GM18909 (cell line): ENCODE measurements around the gene ZNF275.

ENCODE experiments used
- ATAC-seq: cut with Tn5 transposase; IDR thresholded peaks from one replicate; pipeline ENCODE4 v1.9.1; 2021; ENCODE audit warnings: mild to moderate bottlenecking; ENCODE audit not compliant: unreplicated experiment, poor library complexity

The ZNF275 gene

DNA sequence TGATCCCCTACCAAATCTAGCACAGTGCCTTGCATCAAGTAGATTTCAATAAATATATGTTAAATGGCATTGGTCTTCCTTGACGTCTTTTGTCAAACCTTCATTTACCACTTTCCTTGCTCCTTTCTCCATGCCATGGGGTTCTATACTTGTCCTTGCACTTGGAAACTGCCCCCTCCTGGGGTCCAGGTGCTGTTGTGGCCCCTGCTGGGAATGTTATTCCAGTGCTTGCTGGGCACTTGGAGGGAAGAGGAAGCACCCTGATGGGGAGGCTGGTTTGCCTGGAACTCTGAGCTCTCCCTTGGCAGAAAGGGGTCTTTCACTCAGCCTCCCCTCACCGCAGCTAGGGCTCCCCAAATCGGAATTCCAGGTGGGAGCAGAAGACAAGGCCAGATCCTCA is 18.9 kb downstream of the ZNF275 start:
- no peak for ATAC-seq

DNA sequence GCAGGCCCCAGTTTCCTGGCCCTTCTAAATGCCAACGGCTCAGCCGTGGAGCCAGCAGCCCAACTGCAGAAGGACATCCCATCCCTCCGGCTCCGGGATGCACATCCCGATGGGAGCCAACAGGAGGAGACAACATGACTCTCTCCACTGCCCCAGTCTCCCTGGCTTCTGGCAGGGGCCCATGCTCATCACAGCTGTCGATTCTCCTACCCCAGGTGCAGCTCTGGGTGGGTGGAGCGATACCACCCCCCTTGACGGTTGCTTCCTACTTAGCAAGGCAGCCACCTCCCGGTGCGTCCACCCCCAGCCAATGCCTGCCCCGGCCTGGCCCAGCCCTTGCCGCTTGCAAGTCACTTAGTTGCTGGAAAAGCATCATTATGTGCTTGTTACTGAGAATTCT is 19.5 kb downstream of the ZNF275 start:
- no peak for ATAC-seq

DNA sequence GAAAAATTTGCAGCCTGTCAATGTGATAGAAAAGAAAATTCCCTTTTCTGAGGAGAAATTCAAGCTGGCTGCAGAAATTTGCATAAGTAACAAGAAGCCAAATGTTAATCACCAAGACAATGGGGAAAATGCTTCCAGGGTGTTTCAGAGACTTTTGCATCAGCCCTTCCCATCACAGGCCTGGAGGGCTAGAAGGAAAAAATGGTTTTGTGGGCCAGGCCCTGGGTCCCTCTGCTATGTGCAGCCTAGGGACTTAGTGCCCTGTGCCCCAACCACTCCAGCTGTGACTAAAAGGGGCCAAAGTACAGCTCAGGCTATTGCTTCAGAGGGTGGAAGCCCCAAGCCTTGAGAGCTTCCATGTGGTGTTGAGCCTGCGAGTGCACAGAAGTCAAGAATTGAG is 23.9 kb downstream of the ZNF275 start:
- no peak for ATAC-seq

DNA sequence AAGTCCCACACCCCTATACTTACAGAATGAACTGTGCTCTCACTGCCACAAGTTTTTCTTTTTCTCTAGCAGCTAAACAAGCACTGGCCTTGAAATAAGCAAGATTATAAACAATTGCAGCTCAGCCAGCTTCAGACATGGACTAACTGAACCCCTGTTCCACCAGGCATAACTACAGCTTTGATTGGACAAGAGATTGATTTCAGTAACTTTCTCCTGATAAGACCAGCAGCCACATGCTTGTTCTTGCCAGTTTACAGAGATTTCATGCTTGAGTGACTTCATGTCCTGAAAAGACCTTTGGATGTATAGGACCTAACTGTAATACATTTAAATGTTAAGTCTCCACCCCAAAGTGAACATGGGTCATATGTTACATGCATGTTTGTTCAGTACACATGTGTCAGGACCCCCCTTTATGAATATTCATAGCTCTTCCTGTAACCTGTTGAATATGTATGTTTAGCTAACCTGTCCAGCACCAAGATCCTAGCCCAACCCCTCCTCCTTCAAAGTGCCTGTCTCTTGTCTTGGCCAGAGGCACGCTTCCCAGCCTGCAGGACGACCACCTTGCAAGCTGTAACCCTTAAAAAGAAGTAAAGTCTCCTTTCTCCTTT is 27.9 kb downstream of the ZNF275 start:
- no peak for ATAC-seq

DNA sequence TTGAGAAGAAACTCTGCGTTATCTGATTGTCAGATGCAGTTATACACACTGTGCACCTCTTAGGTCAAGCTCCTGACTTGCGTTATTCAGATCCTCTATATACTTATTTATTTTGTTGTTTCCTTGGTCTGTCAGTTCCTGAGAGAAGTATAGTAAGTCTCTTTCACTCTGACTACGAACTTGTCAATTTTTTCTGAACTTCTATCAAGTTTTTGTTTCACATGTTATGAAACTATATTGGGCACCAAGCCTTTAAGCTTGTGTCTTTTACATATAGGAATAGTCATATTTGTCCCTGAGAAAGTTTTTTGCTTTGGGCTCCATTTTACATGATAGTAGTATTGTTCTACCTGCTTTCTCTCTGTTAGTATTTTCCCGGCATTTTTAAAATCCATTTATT is 31.7 kb downstream of the ZNF275 start:
- peak; percentile 47 for ATAC-seq

DNA sequence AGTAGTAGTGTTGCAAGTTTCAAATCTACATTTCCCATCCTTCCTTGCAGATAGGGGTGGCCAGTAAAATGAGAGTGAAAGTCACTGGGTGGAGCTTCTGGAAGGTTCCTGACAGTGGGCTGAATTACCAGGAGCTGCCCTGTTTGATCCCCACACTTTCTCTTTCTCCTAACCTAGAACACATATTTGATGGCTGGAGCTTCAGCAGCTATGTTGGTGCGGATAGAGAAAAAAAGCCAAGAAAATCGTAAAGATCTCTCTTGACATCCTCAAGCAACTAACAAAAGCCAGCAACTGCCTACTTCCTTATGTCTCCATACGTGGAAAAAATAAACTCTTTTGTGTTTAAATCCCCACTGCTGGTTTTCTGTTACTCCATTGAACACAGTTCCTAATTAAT is 32.2 kb downstream of the ZNF275 start:
- ATAC-seq, result no peak

DNA sequence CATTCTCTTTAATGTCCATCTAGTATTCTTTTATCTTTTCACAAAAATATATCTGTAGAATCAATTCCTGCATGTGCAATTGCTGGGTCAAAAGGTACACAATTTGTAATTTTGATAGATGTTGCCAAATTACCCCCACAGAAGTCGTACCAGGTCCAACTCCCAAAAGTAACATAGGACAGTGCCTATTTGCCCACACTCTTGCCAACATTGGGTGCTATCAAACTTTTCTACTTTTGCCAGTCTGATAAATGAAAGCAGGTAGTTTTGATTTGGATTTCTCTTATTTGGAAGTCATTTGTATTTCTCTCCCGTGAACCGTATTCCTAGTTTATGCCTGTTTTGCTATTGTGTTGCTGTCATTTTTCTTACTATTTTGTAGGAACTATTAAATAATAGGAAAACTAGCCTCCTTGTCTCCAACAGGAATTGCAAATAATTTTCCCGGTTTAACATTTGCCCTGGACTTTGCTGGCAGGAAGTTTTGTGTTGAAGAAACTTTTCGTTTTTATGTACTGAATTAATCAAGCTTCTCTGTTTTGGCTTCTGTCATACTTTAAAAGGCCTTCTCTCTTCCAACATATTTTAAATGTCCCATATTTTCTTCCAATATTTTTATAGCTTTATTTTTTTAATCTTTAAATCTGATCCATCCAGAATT is 33.1 kb downstream of the ZNF275 start:
- no peak for ATAC-seq

DNA sequence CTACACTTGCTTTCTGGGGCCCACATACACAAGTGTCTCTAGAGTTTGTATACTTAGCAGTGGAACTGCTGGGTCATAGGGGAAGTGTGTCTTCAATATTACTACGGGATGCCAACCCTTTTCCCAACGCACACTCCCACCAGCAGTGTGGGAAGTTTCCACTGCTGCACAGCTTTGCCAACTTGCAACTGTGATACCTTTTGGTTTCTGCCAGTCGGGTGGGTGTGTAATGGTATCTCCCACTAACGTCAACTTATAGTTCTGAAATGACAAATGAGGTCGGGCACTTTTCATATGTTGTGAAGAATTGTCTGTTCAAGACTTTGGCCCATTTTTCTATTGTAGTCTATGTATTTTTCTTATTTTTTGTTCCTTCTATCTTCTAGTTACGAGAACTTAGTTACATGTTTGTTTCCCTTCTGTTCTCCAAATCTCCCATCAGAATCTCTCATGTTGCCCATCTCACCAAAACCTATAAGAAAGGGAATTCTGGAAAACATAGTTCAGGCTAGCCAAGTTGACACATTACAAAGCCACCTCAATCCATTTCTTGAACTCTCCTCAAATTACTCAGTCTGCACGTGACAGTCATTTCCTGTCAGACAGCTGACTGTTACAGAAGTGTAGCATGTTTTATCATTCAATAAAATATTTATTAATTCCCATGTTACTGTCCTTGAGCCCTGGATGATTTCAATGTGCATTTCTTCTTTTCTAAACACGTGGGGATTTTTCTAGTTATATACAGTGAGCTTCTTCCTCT is 36.5 kb downstream of the ZNF275 start:
- ATAC-seq, result no peak

DNA sequence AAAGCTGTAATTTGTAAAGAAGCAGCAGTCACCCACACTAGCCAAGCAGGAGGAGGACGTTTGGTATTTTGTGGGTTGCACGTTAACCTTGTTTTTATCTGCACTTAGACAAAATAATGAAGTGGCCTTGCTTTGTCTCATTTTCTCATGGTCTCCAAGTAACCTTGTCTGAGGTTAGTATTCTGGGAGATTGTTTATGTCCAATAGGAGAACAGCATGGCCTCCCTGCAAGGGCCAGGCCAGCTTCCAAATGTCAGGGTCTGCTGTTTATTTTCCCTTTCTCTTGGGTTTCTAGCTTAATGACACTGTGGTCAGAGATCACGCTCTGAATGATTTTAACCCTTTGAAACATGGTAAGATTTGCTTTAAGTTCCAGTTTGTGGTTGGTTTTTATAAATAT is 37.3 kb downstream of the ZNF275 start:
- no peak for ATAC-seq

DNA sequence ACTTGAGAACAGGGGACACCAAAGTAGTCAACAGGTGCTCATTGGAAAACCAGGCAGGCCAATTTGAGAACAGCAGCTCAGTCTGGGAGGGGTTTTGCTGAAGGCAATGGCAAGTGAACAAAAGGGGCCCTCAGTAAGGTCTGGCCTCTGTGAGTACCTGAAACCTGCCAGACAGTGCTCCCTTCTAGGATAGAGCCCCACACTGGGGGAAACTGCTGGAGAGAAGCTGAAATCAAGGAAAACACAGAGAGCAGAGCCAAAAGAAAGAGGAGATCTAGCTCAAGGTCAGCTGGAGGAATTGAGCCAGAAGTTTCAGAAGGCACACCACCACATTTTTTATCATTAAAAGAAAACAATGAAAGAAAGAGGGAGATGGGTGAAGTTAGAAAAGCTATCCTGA is 39.0 kb downstream of the ZNF275 start:
- ATAC-seq, result no peak

DNA sequence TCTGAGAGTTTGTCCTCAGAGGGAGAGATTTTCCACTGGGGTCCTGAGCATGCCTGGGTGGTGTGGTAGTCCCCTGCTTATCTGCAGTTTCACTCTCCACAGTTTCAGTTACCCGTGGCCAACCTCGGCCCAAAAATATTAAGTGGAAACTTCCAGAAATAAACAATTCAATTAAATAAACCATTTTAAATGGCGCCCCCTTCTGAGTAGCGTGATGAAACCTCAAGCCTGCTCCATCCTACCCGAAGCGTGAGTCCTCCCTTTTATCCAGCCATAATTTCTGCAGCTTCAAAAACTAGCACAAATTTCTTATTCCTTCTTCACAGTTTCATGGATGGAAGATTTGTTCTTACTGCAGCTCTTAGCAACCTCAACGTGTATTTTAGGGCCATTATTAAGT is 40.5 kb downstream of the ZNF275 start:
- ATAC-seq, result no peak

DNA sequence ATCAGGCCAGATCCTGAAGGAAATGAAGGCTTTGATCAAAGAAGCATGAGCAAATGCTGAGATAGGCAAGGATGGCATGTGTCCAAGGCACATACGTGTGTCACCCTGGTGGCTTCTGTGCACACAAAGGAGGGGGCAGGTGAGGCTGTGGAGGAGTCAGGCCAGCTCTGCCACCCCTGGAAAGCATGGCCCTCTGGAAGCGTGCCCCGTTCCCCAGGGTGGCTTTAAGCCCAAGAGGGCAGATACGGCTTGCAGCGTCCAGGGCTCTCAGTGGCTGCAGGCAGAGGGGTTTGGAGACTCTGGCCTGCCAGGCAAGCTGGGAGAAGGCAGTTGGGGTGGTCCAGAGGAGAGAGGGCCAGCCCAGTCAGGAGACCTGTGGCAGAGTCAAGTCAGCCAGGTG is 41.6 kb downstream of the ZNF275 start:
- no peak for ATAC-seq

DNA sequence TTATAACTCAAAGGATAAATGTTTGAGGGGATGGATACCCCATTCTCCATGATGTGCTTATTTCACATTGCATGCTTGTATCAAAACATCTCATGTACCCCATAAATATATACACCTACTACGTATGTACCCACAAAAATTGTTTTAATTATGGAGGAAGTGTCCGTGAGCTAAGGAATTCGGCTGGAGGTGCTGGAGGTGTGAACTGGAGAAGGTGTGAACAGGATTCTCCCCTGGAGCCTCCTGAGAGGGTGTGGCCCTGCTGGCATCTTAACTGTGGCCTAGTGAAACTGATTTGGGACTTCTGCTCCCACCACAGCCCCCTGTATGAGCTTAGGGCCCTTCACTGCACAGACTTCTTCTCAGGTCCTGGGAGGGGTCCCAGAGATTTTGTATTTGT is 43.8 kb downstream of the ZNF275 start:
- no peak for ATAC-seq

DNA sequence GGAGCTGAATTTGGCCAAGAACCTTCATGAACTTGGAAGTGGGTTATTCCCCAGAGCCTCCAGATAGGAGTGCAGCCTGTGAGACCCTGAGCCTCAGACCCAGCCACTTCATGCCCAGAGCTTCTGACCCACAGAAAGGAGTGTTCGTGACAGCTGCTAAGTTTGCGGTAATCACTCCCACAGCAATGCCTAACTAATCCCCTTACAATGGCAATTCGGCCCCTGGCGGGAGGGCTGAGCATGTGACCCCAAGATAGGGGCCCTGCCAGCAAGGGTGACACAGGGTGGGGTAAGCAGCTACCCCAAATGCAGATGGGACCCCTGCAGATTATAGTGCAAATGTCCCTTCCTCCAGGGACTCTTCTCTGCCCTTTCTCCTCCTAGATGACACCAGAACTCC is 44.7 kb downstream of the ZNF275 start:
- ATAC-seq, result no peak

DNA sequence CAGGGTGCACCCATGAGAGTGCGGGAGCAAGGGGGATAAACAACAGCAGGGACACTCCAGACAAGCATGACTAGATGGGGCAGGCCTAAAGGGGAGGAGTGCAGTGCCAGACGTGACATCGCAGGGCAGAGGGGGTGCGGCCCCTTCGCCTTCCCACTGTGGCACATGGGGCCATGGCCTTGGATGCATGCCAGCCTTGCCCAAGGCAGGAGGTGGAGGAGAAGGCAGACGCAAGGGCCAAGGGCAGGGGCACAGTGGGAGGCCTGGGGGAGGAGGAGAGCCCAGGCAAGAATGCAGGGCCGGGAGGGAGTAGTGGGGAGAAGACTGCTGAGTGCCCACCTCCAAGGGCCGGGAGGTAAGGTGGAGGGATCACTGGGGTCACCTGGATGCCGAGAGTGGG is 45.6 kb downstream of the ZNF275 start:
- ATAC-seq, result no peak

DNA sequence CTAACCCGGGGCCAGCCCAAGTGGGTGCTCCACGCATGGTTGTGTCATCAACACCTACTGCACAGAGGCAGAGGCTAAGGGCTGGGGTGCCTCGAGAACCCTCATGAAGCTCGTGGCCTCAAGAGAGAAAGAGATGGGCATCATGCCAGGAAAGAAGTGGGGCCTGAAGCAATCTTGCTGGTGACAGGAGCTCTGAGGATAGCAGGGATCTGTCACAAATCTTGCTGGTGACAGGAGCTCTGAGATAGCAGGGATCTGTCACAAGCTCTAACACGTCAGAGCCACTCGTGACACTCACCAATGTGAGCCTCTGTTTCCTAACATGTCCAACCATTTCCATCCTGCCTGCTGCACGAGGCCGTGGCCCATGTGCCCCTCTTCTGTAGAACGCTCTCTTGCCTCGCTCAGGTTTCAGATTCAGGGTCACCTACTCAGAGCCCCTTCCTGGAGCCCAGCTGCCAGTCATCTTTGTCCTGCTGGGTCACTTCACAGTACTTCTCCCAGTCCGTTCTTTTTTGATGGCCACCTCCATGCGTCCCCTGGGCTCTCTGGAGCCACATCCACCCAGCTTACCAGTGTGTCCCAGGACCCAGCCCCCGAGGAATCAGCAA is 46.1 kb downstream of the ZNF275 start:
- ATAC-seq, result no peak

DNA sequence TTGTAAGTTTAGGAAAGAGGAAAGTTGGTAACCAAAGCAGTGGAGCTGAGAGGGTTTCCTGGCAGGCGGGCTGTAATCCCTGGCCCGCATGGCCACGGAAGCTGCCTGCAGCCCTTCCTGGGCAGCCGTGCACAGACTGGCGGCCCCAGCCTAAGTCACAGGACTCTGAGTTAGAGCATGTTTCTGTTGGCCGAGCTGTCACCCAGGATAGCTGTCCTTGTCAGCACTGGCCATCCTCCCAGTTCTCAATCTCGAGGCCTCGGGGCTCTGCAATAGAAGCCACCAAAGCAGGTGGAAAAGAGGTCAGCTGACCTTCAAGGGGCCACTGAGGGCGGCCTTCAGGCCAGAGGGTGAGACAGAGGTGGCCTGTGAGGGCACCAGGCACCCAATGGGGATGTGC is 46.7 kb downstream of the ZNF275 start:
- ATAC-seq, result no peak

DNA sequence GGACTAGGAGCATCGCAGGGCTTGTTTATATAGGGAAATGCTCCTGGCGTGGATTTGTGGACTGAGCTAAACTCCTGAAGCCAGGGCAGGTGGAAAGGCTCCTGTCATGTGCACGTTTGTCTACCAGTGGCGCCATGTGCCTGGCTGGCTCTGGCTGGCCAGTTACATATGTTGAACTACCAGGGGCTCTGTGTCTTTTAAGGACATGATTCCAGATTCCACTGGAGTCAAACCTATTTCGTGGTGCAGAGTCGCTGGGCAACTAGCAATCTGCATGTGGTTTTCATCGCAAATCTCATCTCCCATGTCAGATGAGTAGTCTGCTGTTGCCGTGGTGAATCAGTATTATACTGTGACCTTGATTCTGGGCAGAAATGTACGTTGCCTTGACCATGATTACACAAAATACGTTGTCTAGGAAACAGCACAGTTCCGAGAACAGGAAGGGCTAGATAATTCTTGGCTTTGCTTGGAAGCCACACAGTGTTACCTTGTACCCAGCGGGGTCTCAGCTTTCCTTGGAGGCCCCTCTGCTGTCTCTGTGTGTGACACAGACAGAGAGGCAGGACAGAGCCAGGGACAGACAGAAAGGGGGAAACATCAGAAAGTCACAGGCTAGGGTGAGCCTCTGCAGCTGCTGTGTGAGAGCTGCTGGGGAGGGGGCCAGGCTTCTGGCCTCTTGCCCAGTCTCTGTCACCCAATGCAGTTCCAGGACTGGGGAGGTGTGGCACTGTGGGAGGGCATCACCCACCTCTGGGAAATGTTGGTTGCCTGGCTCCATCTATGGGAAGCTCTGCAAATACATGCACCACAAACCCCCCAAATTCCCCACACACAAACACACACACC is 48.0 kb downstream of the ZNF275 start:
- no peak for ATAC-seq

DNA sequence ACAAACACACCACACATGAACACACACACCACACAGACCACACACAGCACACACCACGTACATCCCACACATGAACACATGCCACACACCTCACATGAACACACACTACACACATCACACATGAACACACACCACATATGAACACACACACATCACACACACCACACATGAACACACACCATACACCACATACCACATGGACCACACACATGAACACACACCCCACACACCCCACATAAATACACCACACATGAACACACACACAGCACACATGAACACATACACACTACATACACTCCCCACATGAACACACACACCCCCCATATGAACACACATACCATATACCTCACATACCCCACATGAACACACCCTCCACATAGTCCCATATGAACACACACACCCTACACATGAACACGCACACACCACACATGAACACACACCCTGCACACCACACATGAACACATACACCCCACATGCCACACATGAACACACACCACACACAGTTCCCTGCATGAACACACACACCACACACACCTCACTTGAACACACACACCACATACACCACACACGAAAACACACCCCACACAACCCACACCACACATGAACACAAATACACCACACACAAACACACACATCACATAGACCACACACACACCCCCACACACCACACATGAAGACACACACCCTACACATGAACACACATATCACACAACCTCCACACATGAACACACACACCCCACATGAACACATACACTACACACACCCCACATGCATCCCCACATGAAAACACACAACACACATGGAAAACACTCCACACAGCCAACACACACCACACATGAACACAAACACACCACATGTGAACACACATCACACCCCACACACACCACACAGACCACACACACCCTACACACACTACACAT is 48.9 kb downstream of the ZNF275 start:
- no peak for ATAC-seq
